Calu3 (cell line): ENCODE data around the gene MMS19. TPM values are rescaled to one million over a fixed set of nuclear protein-coding genes. Genes with fewer than 3 reads are reported as not detected.

Experiments
- BruUV-seq: library from RNA; stranded (reverse); fragments of 400-500 nt; replicated peaks from 2 replicates; lab custom pipeline; 2021; lab: Mats Ljungman, UMichigan
- CTCF ChIA-PET: fragments of 300-600 bp; sonication (Branson Sonifier 250); formaldehyde crosslinking; loops from one replicate; lab custom pipeline; 2022; ENCODE audit warnings: antibody characterized with exemption; lab: Charles Lee
- DNase-seq: peaks from one replicate; pipeline ENCODE4 v3.0.0; 2022
- H3K27ac Mint-ChIP-seq: one replicate; pipeline ENCODE4 v1.8.0; 2022; ENCODE audit warnings: mixed read lengths; ENCODE audit not compliant: unreplicated experiment
- H3K27me3 Mint-ChIP-seq: one replicate; pipeline ENCODE4 v1.8.0; 2022; ENCODE audit warnings: mixed read lengths; ENCODE audit not compliant: unreplicated experiment
- H3K36me3 Mint-ChIP-seq: one replicate; pipeline ENCODE4 v1.8.0; 2022; ENCODE audit warnings: mild to moderate bottlenecking, moderate library complexity, mixed read lengths; ENCODE audit not compliant: insufficient read depth, unreplicated experiment
- H3K4me1 Mint-ChIP-seq: one replicate; pipeline ENCODE4 v1.8.0; 2022; ENCODE audit warnings: mild to moderate bottlenecking, low read depth, mixed read lengths; ENCODE audit not compliant: unreplicated experiment
- H3K4me3 Mint-ChIP-seq: one replicate; pipeline ENCODE4 v1.8.0; 2022; ENCODE audit warnings: mild to moderate bottlenecking, low read depth, moderate library complexity, mixed read lengths; ENCODE audit not compliant: unreplicated experiment
- H3K9me3 Mint-ChIP-seq: one replicate; pipeline ENCODE4 v1.8.0; 2022; ENCODE audit warnings: low read depth, mixed read lengths; ENCODE audit not compliant: unreplicated experiment
- CTCF ChIP-seq: fragments of 200-600 bp; IDR thresholded peaks from one replicate; pipeline ENCODE4 v1.8.0; 2022; ENCODE audit warnings: antibody characterized with exemption; ENCODE audit not compliant: unreplicated experiment
- intact Hi-C: fragments of 100-400 bp; cut with micrococcal nuclease; formaldehyde crosslinking; loops from one replicate; pipeline ENCODE4 v1.10.0; 2022; ENCODE audit not compliant: unreplicated experiment
- total RNA-seq: library from RNA; stranded (reverse); gene quantifications from 2 replicates; pipeline ENCODE4 v1.2.3, GENCODE V29; 2022

The MMS19 gene
- total RNA-seq, 1 experiment from 2014 or later = 46.5 TPM

- Mint-ChIP-seq H3K4me1 (peaks cover 15% of the 10 kb centered on the region), H3K4me3 (peak overlapping the region; percentile 98), H3K36me3 (peaks cover 35% of the 10 kb centered on the region), H3K9me3 (no peaks in the 10 kb centered on the region), H3K27me3 (no peaks in the 10 kb centered on the region), H3K27ac (peak overlapping the region; percentile 85)
- no peak for TF ChIP-seq CTCF
- no TSS peak for BruUV-seq
- CTCF ChIA-PET = interaction anchor here (0.7 kb wide), 1 partner anchor 47 kb away, joined by 3 read pairs; no protein-coding TSS in a partner anchor
- DNase-seq = peak; percentile 55
- intact Hi-C loops = no loop called here
These were observed 598 bp downstream of the MMS19 start for GRCh38 chr10:97497572-97498075.

GRCh38 chr10:97494863-97495506, 3.2 kb downstream of the MMS19 start:
- no peak for TF ChIP-seq CTCF
- H3K4me1 Mint-ChIP-seq = peaks cover 2% of the 10 kb centered on the region
- H3K9me3 Mint-ChIP-seq = no peaks in the 10 kb centered on the region
- DNase-seq = no peak
- CTCF ChIA-PET = no interaction called here
- H3K36me3 Mint-ChIP-seq = peaks cover 40% of the 10 kb centered on the region
- intact Hi-C loops = no loop called here
- H3K4me3 Mint-ChIP-seq = no peak overlapping the region
- H3K27ac Mint-ChIP-seq = no peak overlapping the region
- H3K27me3 Mint-ChIP-seq = no peaks in the 10 kb centered on the region
- no TSS peak for BruUV-seq

GRCh38 chr10:97494151-97494550, 4.1 kb downstream of the MMS19 start:
- no peak for DNase-seq
- Mint-ChIP-seq H3K4me3 (no peak overlapping the region), H3K36me3 (peaks cover 32% of the 10 kb centered on the region), H3K9me3 (no peaks in the 10 kb centered on the region), H3K27me3 (no peaks in the 10 kb centered on the region), H3K4me1 (no peaks in the 10 kb centered on the region), H3K27ac (no peak overlapping the region)
- no peak for TF ChIP-seq CTCF
- BruUV-seq = no TSS peak
- CTCF ChIA-PET = no interaction called here
- intact Hi-C loops = no loop called here

GRCh38 chr10:97490592-97490991, 7.6 kb downstream of the MMS19 start:
- no peaks in the 10 kb centered on the region for H3K27me3 Mint-ChIP-seq
- H3K9me3 Mint-ChIP-seq = no peaks in the 10 kb centered on the region
- no peaks in the 10 kb centered on the region for H3K4me1 Mint-ChIP-seq
- no peak overlapping the region for H3K27ac Mint-ChIP-seq
- peaks cover 14% of the 10 kb centered on the region for H3K36me3 Mint-ChIP-seq
- DNase-seq = no peak
- no peak overlapping the region for H3K4me3 Mint-ChIP-seq
- BruUV-seq = no TSS peak
- intact Hi-C loops = no loop called here
- no peak for TF ChIP-seq CTCF
- CTCF ChIA-PET = no interaction called here
